HG02852 (cell line): ENCODE measurements around the gene BTLA.
"Not testable (repeated sequence)": the region's sequence is repeated elsewhere in the genome, so short reads cannot be mapped to it uniquely, and the experiment has no call there.

Experiments used
- ATAC-seq: cut with Tn5 transposase; IDR thresholded peaks from one replicate; pipeline ENCODE4 v1.9.1; 2021; ENCODE audit warnings: mild to moderate bottlenecking, moderate library complexity; ENCODE audit not compliant: unreplicated experiment

BTLA gene

DNA sequence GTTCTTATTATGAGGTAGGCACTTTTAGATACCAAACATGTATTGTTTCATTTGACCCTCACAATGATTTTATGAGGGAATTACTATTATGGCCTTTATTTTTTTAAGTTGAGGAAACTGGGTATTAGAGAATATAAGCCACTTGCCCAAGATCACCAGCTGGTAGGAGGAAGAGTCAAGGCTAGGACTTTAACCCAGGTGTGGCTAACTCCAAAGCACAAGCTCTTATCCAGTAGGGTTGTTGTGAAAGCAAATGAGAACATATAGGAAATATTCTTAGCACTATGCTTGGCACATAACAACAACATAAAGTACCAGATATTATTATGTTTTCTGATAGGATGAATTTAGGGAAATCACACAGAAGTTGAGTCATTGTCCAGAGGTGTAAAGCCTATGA is 7.9 kb downstream of the BTLA start:
- no peak for ATAC-seq

- ATAC-seq = peak; percentile 55
Observed at GRCh38 chr3:112489674-112490479, 9.4 kb downstream of the BTLA start.

DNA sequence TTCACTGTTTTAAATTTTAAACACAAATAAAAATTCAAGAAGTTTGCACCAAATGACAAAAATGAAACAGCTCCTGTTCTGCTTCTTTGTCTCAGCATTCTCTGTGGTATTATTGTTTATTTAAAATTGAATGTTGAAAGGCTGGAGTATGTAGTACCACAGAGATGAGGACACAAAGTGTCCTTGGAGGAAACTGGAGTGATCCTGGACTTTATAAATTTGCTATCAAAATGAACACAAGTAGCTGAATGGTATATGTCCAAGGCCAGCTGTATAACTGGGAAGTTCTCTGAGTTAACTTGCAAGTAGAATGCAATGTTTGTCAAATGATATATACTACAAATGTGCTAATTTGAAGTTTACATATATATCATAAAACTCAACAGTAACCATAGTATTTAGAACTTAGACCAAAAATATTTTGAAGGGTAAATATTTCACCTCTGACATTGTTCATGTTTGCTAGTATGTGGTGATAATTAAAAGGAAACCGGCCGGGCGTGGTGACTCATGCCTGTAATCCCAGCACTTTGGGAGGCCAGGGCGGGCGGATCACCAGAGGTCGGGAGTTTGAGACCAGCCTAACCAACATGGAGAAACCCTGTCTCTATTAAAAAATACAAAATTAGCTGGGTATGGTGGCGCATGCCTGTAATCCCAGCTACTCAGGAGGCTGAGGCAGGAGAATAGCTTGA is 12.3 kb downstream of the BTLA start:
- ATAC-seq = no peak

GRCh38 chr3:112484352-112484751 is 14.9 kb downstream of the BTLA start:
- ATAC-seq = no peak

DNA sequence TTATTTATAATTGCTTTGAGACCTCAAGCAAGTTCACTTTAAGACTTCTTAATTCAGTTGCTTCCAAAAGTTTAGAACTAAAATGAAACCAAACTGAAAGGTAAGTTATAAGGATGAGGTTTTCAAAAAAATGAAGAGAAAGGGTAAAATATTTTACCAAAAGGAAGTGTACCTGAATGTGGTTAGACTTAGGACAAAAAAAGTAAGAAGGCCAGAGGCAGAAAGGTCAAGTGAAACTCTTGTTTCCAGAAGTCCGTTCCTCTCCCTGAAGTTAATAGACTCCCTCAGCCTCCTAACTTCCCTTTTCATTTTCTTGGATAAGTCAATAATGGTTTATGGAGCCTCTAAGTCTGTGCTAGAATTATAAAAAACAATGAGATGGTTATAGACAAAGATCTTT is 16.6 kb downstream of the BTLA start:
- ATAC-seq = no peak

DNA sequence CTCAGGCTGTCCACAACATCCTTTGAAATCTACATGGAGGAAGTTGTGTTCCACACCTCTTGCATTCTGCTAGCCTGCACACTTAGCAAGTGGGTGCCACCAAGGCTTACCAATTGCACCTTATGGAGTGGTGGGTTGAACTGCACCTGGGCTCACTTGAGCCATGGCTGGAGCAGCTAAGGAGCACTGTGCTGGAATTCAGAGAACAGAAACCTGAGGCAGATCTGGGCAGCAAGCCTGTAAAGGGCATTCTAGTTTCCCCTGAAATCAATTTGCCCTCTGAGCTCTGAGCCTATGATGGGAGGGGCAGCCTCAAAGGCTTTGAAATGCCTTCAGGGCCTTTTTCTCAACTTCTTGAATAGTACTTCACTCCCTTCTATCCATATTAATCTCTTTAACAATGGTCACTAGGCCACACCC is 18.0 kb downstream of the BTLA start:
- ATAC-seq = no peak

DNA sequence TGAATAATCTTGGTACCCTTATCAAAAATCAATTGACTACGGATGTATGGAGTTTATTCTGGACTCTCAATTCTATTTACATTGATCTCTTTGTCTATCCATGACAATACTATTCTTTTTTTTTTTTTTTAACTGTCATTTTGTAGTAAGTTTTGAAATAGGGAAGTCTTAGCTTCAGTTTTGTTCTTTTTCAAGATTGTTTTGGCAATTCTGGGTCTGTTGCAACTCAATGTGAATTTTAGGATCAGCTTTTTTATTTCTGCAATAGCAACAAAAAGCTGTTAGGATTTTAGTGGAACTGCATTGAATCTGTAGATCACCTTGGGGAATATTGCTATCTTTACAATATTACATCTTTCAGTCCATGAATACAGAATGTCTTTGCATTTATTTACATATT is 21.4 kb downstream of the BTLA start:
- ATAC-seq = no peak

GRCh38 chr3:112476346-112476745 is 22.9 kb downstream of the BTLA start:
- ATAC-seq = no peak

DNA sequence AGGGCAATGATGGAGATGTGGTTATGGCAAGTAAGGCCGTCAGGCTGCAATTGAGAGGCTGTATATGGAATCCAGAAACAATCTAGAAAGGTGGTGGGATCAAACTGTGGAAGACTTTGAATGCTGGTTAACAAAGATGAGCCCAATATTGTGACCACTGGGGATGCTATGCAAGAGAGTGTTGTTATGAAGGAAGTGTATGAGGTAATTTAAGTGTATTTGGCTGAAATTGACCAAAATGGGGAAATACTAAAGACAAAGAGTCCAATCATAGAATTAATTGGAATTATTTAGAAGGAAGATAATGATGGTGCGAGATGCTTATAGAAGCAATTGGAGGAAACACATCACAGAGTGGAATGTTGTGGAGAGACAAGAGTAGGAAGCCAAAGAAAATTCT is 24.5 kb downstream of the BTLA start:
- ATAC-seq = no peak

DNA sequence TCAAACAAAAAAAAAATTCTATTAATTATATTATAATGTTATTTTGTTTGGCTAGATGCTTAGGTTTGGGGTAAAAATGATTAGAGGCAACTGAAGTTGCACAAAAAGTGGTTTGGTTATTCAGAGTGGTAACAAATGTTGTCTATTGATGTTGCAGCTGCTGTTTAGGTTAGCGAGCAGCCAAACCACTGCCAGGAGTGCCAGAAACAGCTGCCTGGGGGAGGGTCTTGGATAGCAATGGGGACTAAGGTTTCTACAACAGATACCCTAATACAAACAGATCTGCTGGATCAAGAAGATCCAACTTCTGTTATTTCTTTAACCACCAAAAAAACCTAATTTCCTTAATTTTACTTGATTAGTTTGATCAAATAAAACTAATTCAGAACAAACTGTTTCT is 26.6 kb downstream of the BTLA start:
- ATAC-seq = no peak

DNA sequence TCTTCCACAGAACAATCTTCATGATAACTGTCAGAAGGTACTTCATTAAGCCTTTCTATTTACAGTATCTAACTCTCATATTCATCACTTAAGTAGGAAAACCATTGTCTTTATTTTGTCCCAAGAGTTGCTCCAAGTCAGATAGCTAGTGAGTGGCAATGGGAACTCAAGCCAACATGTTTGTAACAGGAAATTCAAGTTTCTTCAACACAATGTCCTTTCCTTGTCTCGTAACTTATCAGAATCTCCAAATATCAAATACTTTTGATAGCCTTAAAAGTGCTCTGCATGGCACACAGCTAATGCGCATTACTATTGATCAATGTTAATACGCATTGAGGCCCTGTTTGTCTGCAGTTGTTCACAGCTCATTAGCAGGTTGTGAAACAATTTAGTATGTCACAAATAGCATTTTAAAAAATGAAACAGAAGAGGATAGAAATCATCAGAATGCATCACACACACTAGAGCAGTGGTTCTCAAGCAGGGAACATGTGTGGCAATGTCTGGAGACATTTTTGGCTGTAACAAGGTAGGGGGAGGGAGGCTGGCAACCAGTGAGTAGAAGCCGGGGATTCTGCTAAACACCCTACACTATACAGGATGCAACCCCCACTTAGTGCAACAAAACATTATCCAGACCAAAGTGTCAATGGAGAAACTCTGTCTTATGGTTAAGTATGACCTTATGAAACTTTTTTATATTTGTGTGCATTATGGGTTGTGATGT is 27.5 kb downstream of the BTLA start:
- ATAC-seq = no peak

DNA sequence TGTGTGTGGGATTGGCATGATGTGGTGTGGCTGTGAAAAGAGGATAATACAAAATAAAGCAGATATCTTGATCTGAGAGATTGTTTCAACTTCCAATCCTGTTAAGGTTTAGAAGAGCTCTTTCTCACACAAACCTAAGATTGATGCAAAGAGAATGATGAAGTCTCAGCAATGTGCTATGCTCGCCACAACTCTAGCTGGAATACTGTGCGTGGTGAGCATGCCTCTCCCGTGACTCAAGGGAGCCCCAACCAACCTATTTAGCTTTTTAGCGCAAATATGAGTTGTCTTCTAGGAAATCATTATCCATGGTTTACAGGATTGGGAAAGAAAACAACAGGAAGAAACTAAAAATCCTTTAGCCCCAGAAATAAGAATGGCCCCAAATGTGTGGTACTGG is 28.5 kb downstream of the BTLA start:
- ATAC-seq = no peak

GRCh38 chr3:112469671-112470070 is 29.6 kb downstream of the BTLA start:
- ATAC-seq = no peak

DNA sequence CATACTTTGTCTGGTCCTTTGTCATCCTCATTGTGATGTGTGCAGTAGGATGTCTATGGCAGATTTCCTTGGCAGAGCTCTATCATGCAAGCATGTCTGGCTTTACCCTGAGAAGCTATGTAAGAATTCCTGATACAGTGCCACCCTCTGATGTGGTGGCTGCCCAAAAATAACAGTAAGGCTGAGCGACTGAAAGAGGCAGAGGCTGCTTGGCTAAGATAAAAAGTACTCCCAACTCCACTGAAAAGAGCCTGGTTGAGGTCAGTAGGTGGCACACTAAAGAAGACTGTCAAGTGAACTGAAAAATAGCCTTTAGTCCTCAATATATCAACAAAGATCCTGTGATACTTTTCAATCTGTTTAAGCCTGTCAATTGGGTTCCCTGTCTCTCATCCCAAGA is 31.7 kb downstream of the BTLA start:
- no peak for ATAC-seq

DNA sequence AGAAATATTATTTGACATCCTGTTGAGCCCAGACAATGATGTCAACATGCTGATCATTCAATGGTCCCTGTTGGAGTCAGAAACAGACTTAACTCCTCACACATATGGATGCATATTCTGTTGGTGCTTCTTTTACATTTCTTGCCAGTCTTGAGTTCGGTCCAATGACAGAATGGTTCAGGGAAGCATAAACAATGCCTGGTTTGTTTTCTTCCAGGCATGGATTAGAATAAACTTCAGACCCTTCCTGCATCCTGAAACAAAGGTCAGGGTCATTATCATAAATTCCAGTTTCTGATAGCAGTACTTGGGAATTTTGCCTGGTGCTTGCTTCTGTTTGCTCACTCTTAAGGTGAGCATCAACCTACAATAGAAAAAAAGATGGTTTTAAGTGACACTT is 33.3 kb downstream of the BTLA start:
- no peak for ATAC-seq

DNA sequence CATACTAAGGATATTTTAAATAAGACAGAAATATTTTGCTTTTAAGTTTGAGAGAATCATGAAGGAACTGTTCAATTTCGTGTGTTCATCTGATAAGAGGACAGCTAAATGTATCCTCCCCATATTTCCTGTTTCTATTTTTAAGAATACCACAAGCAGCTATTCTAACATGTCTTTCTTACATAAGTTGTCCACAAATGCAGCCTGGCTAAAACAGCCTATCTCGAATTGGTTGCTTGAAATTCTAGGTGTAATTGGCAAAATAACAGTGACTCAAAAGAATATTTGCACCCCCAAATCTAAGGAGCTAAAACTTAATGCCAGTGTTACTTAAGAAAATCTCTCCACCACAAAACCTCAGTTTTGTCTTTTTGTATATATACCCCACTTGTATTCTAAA is 35.0 kb downstream of the BTLA start:
- peak; percentile 36 for ATAC-seq

DNA sequence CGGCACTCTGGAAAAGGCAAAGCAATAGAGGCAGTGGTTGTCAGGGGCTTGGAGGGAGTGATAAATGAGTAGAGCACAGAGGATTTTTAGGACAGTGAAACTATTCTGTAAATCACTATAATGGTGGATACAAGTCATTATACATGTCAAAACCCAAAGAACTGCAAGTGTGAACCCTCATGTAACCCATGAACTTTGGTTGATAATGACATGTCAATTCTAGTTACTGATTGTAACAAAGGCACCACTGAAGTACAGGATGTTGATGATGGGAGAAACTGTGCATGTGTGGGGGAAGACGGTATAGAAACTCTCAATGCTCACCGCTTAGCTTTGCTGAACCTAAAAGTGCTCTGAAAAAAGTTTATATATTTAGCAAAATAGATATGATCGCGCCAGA is 36.0 kb downstream of the BTLA start:
- peak; percentile 40 for ATAC-seq

DNA sequence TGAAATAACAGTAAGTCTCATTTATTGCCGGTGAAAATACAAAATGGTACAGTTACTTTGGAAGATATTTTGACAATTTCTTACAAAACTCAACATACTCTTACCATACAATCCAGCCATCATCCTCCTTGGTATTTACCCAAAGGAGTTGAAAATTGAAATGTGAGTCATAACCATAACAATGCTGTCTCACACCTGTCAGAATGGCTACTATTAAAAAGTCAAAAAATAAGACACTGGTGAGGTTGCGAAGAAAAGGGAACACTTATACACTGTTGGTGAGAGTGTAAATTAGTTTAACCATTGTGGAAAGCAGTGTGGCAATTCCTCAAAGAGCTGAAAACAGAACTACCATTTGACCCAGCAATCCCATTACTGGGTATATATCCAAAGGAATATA is 37.5 kb downstream of the BTLA start:
- ATAC-seq = not testable (repeated sequence)

DNA sequence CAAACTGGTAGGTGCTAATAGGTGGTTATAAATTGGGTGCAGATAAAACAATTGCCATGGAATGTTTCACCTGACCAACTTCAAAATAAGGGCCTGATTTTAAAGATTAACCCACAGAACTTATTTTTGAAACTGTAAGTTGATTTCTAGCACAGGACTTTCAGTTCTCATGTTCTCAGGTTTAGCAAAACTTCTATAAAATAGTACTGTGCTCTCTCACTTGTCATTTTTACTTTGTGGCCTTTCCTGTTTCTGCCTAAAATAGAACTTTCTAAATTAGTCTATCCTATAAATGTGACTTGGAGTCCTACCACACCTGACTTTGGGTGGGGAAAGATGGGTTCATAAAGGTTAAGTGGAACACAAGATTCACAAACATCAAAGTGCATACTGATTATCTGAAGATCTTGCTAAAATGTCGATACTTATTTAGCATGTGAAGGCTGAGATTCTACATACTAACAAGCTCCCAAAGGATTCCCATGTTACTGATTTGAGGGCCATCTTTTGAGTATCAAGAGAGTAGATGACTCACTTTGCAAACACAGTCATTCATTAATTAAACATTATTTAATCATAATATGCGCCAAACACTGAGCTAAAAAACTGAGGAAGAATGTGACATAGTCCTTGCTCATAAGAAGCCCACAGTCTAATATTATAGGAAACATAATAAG is 38.6 kb downstream of the BTLA start:
- peak; percentile 58 for ATAC-seq

- ATAC-seq = peak; percentile 49
Observed at GRCh38 chr3:112459750-112460149, 39.5 kb downstream of the BTLA start.

DNA sequence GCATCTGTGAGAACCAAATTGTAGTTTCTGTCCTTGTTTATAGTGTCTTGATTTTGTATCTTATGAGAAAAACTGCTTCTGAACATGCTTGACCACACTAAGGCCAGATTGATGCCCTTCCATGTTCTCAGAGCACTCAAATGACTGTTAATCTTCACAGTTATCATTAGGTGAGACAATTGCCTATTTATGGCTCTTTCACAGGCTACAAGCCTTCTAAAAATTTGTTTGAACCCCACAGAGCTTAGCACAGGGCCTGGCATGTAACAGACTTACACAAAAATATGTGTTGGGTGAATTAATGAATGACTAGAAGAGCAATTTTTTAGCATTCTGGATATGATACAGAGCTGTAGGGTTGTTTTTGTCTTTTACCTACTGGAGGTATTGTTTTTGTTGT is 43.1 kb downstream of the BTLA start:
- no peak for ATAC-seq
